Diencephalon (tissue), 1 donor: ENCODE data around the gene BMAL2. TPM values are rescaled to one million over a fixed set of nuclear protein-coding genes. Genes with fewer than 3 reads are reported as not detected.

Source experiments
- total RNA-seq: library from RNA; depleted of rRNA; stranded (reverse); fragments of >200 nt; gene quantifications from one replicate; pipeline ENCODE4 v1.2.3, GENCODE V29; 2014

The BMAL2 gene
- total RNA-seq = 54.4 TPM

GRCh38 chr12:27332714-27333402, at the start of gene BMAL2:
Gene BMAL2, plus strand, starts transcription at chr12:27332836. Its CDS starts 237 bp downstream, at chr12:27333073.

Other genes starting within 250 kb of the BMAL2 start
- gene STK38L, start 88.5 kb upstream of the BMAL2 start, total RNA-seq = 30.9 TPM
- gene SMCO2, start 113.9 kb downstream of the BMAL2 start, total RNA-seq = 0.46 TPM
- 72.4 TPM for gene PPFIBP1, start 191.4 kb downstream of the BMAL2 start, total RNA-seq